Hematopoietic multipotent progenitor cell treated with erythropoietin and hydrocortisone succinate and interleukin-3 and kit ligand, for 17 days (in vitro differentiated cells): ENCODE measurements around the gene IGDCC3.
"Not testable (repeated sequence)": the region's sequence is repeated elsewhere in the genome, so short reads cannot be mapped to it uniquely, and the experiment has no call there.

Source experiments
- DNase-seq: peaks from one replicate; pipeline ENCODE4 v3.0.0-alpha.2; 2015; ENCODE audit warnings: low spot score

IGDCC3 gene

GRCh38 chr15:65406424-65407000 lies 28.7 kb upstream of the IGDCC3 start:
- DNase-seq: no peak

GRCh38 chr15:65405791-65406423 lies 28.1 kb upstream of the IGDCC3 start:
- no peak for DNase-seq

- no peak for DNase-seq
These were observed 26.5 kb upstream of the IGDCC3 start for GRCh38 chr15:65404186-65404872.

GRCh38 chr15:65402961-65403360 lies 25.2 kb upstream of the IGDCC3 start:
- DNase-seq: no peak

GRCh38 chr15:65401611-65402240 lies 23.9 kb upstream of the IGDCC3 start:
- no peak for DNase-seq

GRCh38 chr15:65400760-65401610 lies 23.2 kb upstream of the IGDCC3 start:
- DNase-seq: peak; percentile 29

- DNase-seq: no peak
These were observed 22.2 kb upstream of the IGDCC3 start for GRCh38 chr15:65399997-65400396.

GRCh38 chr15:65399001-65399706 lies 21.4 kb upstream of the IGDCC3 start:
- no peak for DNase-seq

GRCh38 chr15:65398486-65398885 lies 20.7 kb upstream of the IGDCC3 start:
- not testable (repeated sequence) for DNase-seq

- no peak for DNase-seq
These were observed 19.1 kb upstream of the IGDCC3 start for GRCh38 chr15:65396965-65397317.

- DNase-seq: no peak
These were observed 18.6 kb upstream of the IGDCC3 start for GRCh38 chr15:65396283-65396964.

- no peak for DNase-seq
These were observed 17.9 kb upstream of the IGDCC3 start for GRCh38 chr15:65395567-65396202.

- no peak for DNase-seq
These were observed 17.1 kb upstream of the IGDCC3 start for GRCh38 chr15:65394936-65395335.

- DNase-seq: no peak
These were observed 16.5 kb upstream of the IGDCC3 start for GRCh38 chr15:65394280-65394789.

GRCh38 chr15:65393557-65393956 lies 15.8 kb upstream of the IGDCC3 start:
- no peak for DNase-seq

GRCh38 chr15:65393091-65393490 lies 15.3 kb upstream of the IGDCC3 start:
- DNase-seq: no peak

- DNase-seq: no peak
These were observed 14.6 kb upstream of the IGDCC3 start for GRCh38 chr15:65392368-65392767.

- DNase-seq: no peak
These were observed 13.9 kb upstream of the IGDCC3 start for GRCh38 chr15:65391732-65392131.

GRCh38 chr15:65390447-65390846 lies 12.6 kb upstream of the IGDCC3 start:
- DNase-seq: no peak

GRCh38 chr15:65389226-65389625 lies 11.4 kb upstream of the IGDCC3 start:
- DNase-seq: no peak
